HepG2 (cell line): Measurements from ENCODE around the gene TTPAL. TPM values are rescaled to one million over a fixed set of nuclear protein-coding genes. Genes with fewer than 3 reads are reported as not detected.

Experiments
- MYC ChIP-seq: sonication (generic); formaldehyde crosslinking; IDR thresholded peaks from 2 replicates; pipeline ENCODE4 v1.9.0; 2021; ENCODE audit warnings: missing genetic modification reagents, borderline replicate concordance
- NRL ChIP-seq: sonication (generic); formaldehyde crosslinking; IDR thresholded peaks from 2 replicates; pipeline ENCODE4 v1.5.0; 2020; ENCODE audit warnings: missing genetic modification reagents, mild to moderate bottlenecking, moderate library complexity, borderline replicate concordance
- ZNF496 ChIP-seq: sonication (generic); formaldehyde crosslinking; IDR thresholded peaks from 2 replicates; pipeline ENCODE4 v1.8.1; 2023; ENCODE audit warnings: mild to moderate bottlenecking, moderate library complexity, missing genetic modification reagents; ENCODE audit not compliant: insufficient replicate concordance
- ZNF614 ChIP-seq: IDR thresholded peaks from 2 replicates; pipeline ENCODE4 v1.6.1; 2018; ENCODE audit warnings: missing biosample characterization, missing genetic modification reagents, inconsistent platforms, borderline replicate concordance
- polyA plus RNA-seq, 8 experiments: library from polyadenylated mRNA; depleted of rRNA in 3 of 8; stranded (reverse) in 7 of 8; unstranded in 1 of 8; fragments of >200 nt; fragmentation: Illumina TruSeq in 4 of 8; extraction: Trizol in 4 of 8; gene quantifications; 2 replicates each; pipeline versions ENCODE4 v1.2.1 to v1.2.3, GENCODE V29; 2011 to 2016; ENCODE audit warnings: low read depth in 4 of 8, missing spikeins in 1 of 8, mixed read lengths in 1 of 8; ENCODE audit not compliant: insufficient read depth in 1 of 8
- total RNA-seq, 5 experiments: library from RNA; depleted of rRNA; stranded (reverse); fragments of >200 nt; fragmentation: Illumina TruSeq; extraction: Trizol; gene quantifications; 2 replicates each; pipeline ENCODE4 v1.2.3, GENCODE V29; 2016; ENCODE audit warnings: low read depth in 1 of 5
- TF ChIP-seq, protein P1 (sequence below): sonication (generic); formaldehyde crosslinking; IDR thresholded peaks from 2 replicates; pipeline ENCODE4 v1.8.0; 2022; ENCODE audit warnings: mild to moderate bottlenecking, missing genetic modification reagents, borderline replicate concordance
- TF ChIP-seq, protein P2 (sequence below): sonication (generic); formaldehyde crosslinking; IDR thresholded peaks from 2 replicates; pipeline ENCODE4 v1.4.0; 2020; ENCODE audit warnings: mild to moderate bottlenecking, missing genetic modification reagents
- TF ChIP-seq, protein P3 (sequence below): sonication (generic); formaldehyde crosslinking; IDR thresholded peaks from 2 replicates; pipeline ENCODE4 v1.5.0; 2020; ENCODE audit warnings: mild to moderate bottlenecking, missing genetic modification reagents, borderline replicate concordance
- TF ChIP-seq, protein P4 (sequence below): sonication (generic); formaldehyde crosslinking; IDR thresholded peaks from 2 replicates; pipeline ENCODE4 v1.4.0; 2020; ENCODE audit warnings: missing genetic modification reagents
- TF ChIP-seq, protein P5 (sequence below): sonication (generic); formaldehyde crosslinking; IDR thresholded peaks from 2 replicates; pipeline ENCODE4 v1.8.0; 2022; ENCODE audit warnings: missing genetic modification reagents, mild to moderate bottlenecking, moderate library complexity, borderline replicate concordance

Gene TTPAL
- total and polyA plus RNA-seq, 2 of the 13 experiments (the other 11 are each of a cell fraction or from before 2014, with no cell fraction given), result 4.3 to 18.8 TPM

DNA sequence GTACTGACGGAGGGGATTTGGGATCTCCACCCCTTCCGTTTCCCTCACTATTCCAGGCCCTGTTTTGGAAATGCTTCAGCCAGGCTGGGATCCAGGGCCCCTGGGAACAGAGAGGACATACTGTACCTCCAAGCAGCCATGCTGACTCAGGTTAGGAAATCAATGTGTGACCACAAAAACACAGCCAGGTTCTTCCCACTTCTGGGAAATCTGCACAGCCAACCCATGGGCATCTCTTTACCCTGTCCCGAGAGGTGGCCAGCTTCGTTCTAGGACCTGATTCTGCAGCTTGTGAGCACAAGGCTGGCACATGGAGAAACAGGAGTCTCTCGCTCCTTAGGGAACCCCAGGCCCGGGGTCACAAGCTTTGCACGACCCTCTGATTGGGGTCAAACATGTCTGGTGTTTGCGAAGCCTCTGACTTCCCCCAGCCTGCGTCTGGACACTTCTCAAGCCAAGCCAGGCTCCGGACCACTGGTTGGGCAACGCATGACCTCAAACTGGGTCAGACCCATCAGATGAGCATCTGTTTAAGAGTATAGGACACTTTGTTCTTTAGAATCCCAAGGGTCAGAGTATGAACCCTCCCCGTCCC is 8.3 kb upstream of the TTPAL start (continued):
- TF ChIP-seq, protein P1, sequence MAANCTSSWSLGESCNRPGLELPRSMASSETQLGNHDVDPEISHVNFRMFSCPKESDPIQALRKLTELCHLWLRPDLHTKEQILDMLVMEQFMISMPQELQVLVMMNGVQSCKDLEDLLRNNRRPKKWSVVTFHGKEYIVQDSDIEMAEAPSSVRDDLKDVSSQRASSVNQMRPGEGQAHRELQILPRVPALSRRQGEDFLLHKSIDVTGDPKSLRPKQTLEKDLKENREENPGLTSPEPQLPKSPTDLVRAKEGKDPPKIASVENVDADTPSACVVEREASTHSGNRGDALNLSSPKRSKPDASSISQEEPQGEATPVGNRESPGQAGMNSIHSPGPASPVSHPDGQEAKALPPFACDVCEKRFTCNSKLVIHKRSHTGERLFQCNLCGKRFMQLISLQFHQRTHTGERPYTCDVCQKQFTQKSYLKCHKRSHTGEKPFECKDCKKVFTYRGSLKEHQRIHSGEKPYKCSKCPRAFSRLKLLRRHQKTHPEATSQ, result no peak
- TF ChIP-seq NRL (CRISPR knock-in tag), result peak; percentile 65; the same call in 1 of the 2 replicates
- no peak for TF ChIP-seq ZNF614
- TF ChIP-seq, protein P2, sequence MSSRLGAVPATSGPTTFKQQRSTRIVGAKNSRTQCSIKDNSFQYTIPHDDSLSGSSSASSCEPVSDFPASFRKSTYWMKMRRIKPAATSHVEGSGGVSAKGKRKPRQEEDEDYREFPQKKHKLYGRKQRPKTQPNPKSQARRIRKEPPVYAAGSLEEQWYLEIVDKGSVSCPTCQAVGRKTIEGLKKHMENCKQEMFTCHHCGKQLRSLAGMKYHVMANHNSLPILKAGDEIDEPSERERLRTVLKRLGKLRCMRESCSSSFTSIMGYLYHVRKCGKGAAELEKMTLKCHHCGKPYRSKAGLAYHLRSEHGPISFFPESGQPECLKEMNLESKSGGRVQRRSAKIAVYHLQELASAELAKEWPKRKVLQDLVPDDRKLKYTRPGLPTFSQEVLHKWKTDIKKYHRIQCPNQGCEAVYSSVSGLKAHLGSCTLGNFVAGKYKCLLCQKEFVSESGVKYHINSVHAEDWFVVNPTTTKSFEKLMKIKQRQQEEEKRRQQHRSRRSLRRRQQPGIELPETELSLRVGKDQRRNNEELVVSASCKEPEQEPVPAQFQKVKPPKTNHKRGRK (CRISPR knock-in tag), result no peak
- peak; percentile 8; the same call in 1 of the 2 replicates for TF ChIP-seq MYC (CRISPR knock-in tag)
- TF ChIP-seq, protein P3, sequence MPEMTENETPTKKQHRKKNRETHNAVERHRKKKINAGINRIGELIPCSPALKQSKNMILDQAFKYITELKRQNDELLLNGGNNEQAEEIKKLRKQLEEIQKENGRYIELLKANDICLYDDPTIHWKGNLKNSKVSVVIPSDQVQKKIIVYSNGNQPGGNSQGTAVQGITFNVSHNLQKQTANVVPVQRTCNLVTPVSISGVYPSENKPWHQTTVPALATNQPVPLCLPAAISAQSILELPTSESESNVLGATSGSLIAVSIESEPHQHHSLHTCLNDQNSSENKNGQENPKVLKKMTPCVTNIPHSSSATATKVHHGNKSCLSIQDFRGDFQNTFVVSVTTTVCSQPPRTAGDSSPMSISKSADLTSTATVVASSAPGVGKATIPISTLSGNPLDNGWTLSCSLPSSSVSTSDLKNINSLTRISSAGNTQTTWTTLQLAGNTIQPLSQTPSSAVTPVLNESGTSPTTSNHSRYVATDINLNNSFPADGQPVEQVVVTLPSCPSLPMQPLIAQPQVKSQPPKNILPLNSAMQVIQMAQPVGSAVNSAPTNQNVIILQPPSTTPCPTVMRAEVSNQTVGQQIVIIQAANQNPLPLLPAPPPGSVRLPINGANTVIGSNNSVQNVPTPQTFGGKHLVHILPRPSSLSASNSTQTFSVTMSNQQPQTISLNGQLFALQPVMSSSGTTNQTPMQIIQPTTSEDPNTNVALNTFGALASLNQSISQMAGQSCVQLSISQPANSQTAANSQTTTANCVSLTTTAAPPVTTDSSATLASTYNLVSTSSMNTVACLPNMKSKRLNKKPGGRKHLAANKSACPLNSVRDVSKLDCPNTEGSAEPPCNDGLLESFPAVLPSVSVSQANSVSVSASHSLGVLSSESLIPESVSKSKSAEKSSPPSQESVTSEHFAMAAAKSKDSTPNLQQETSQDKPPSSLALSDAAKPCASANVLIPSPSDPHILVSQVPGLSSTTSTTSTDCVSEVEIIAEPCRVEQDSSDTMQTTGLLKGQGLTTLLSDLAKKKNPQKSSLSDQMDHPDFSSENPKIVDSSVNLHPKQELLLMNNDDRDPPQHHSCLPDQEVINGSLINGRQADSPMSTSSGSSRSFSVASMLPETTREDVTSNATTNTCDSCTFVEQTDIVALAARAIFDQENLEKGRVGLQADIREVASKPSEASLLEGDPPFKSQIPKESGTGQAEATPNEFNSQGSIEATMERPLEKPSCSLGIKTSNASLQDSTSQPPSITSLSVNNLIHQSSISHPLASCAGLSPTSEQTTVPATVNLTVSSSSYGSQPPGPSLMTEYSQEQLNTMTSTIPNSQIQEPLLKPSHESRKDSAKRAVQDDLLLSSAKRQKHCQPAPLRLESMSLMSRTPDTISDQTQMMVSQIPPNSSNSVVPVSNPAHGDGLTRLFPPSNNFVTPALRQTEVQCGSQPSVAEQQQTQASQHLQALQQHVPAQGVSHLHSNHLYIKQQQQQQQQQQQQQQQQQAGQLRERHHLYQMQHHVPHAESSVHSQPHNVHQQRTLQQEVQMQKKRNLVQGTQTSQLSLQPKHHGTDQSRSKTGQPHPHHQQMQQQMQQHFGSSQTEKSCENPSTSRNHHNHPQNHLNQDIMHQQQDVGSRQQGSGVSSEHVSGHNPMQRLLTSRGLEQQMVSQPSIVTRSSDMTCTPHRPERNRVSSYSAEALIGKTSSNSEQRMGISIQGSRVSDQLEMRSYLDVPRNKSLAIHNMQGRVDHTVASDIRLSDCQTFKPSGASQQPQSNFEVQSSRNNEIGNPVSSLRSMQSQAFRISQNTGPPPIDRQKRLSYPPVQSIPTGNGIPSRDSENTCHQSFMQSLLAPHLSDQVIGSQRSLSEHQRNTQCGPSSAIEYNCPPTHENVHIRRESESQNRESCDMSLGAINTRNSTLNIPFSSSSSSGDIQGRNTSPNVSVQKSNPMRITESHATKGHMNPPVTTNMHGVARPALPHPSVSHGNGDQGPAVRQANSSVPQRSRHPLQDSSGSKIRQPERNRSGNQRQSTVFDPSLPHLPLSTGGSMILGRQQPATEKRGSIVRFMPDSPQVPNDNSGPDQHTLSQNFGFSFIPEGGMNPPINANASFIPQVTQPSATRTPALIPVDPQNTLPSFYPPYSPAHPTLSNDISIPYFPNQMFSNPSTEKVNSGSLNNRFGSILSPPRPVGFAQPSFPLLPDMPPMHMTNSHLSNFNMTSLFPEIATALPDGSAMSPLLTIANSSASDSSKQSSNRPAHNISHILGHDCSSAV (CRISPR knock-in tag), result no peak
- no peak for TF ChIP-seq ZNF496 (CRISPR knock-in tag)
- TF ChIP-seq, protein P4, sequence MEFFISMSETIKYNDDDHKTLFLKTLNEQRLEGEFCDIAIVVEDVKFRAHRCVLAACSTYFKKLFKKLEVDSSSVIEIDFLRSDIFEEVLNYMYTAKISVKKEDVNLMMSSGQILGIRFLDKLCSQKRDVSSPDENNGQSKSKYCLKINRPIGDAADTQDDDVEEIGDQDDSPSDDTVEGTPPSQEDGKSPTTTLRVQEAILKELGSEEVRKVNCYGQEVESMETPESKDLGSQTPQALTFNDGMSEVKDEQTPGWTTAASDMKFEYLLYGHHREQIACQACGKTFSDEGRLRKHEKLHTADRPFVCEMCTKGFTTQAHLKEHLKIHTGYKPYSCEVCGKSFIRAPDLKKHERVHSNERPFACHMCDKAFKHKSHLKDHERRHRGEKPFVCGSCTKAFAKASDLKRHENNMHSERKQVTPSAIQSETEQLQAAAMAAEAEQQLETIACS (CRISPR knock-in tag), result no peak
- TF ChIP-seq, protein P5, sequence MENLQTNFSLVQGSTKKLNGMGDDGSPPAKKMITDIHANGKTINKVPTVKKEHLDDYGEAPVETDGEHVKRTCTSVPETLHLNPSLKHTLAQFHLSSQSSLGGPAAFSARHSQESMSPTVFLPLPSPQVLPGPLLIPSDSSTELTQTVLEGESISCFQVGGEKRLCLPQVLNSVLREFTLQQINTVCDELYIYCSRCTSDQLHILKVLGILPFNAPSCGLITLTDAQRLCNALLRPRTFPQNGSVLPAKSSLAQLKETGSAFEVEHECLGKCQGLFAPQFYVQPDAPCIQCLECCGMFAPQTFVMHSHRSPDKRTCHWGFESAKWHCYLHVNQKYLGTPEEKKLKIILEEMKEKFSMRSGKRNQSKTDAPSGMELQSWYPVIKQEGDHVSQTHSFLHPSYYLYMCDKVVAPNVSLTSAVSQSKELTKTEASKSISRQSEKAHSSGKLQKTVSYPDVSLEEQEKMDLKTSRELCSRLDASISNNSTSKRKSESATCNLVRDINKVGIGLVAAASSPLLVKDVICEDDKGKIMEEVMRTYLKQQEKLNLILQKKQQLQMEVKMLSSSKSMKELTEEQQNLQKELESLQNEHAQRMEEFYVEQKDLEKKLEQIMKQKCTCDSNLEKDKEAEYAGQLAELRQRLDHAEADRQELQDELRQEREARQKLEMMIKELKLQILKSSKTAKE (CRISPR knock-in tag), result no peak
